Measurements from ENCODE around the gene TTN. TPM values are rescaled to one million over a fixed set of nuclear protein-coding genes. Genes with fewer than 3 reads are reported as not detected.

The TTN gene
- total and polyA plus RNA-seq, 4 donors = 0.53 to 47.4 (median 19.7) TPM

DNA sequence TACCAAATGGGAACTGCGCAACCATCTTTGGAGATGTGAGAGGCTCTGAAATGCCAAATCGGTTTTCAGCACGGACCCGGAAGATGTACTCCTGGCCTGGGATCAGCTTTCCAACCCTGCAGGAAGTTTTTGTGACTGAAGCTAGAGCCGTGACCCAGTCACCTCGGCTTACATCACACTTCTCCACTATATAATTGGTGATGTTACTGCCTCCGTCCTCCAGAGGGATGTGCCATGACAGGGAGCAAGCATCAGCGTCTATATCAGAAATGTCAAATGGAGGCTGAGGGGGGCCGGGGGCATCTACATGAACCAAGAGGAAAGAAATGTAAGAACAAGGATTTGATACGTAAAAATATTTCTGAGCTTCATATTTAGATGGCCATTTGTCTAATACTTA lies 222.6 kb downstream of the TTN start:
- no peak for ATAC-seq (ENCODE audit: insufficient read depth, low FRiP score)
- peaks cover 0 to 2% (median 0%) of the 10 kb centered on the region in 5 donors for H3K4me1 ChIP-seq (ENCODE audit: control insufficient read depth in 5 of 5, insufficient read depth in 5 of 5, low read length in 5 of 5)
- H3K9me3 ChIP-seq (ENCODE audit: control insufficient read depth in 4 of 4, insufficient read depth in 3 of 4, low read length in 3 of 4) = peaks cover 0 to 5% (median 0%) of the 10 kb centered on the region in 4 donors
- DNase-seq = no peak
- H3K36me3 ChIP-seq (ENCODE audit: control insufficient read depth in 4 of 4, insufficient read depth in 4 of 4, low read length in 4 of 4) = peaks cover 4 to 68% (median 6%) of the 10 kb centered on the region in 4 donors
- H3K9ac ChIP-seq (ENCODE audit: insufficient read depth in 1 of 2, low read length in 2 of 2) = no peak overlapping the region
- TF ChIP-seq, protein P1, sequence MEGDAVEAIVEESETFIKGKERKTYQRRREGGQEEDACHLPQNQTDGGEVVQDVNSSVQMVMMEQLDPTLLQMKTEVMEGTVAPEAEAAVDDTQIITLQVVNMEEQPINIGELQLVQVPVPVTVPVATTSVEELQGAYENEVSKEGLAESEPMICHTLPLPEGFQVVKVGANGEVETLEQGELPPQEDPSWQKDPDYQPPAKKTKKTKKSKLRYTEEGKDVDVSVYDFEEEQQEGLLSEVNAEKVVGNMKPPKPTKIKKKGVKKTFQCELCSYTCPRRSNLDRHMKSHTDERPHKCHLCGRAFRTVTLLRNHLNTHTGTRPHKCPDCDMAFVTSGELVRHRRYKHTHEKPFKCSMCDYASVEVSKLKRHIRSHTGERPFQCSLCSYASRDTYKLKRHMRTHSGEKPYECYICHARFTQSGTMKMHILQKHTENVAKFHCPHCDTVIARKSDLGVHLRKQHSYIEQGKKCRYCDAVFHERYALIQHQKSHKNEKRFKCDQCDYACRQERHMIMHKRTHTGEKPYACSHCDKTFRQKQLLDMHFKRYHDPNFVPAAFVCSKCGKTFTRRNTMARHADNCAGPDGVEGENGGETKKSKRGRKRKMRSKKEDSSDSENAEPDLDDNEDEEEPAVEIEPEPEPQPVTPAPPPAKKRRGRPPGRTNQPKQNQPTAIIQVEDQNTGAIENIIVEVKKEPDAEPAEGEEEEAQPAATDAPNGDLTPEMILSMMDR (IDR thresholded peaks at IDR 0.05; ENCODE audit: control extremely low read depth, extremely low read depth) = no peak
- no peak overlapping the region for H3K4me3 ChIP-seq
- 95 to 96% methylated on average over 10 of the region's 10 CpGs for WGBS, 2 donors
- H3K27me3 ChIP-seq (ENCODE audit: control insufficient read depth in 3 of 3, insufficient read depth in 3 of 3, low read length in 2 of 3) = no peaks in the 10 kb centered on the region
- no peak overlapping the region for H3K27ac ChIP-seq (ENCODE audit: low read depth in 1 of 2, low read length in 1 of 2)

DNA sequence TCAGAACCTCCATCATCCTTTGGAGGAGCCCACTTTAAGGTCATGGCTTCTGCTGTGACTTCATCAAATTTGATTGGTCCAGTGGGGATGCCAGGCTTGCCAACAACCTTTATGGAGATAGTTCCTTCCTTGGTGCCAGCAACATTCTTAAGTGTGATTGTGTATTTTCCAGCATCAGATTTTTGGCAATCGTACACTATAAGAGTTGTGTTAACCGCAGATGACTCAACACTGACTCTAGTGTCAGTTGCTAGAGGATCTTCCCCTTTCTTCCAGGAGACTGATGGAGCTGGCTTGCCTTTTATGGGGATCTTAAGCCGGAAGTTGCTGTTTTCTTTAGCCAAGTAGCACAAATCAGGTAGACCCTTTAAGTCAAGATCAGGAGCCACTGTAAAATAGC lies 228.2 kb downstream of the TTN start:
- 92 to 93% methylated on average over 3 of the region's 3 CpGs for WGBS, 2 donors

DNA sequence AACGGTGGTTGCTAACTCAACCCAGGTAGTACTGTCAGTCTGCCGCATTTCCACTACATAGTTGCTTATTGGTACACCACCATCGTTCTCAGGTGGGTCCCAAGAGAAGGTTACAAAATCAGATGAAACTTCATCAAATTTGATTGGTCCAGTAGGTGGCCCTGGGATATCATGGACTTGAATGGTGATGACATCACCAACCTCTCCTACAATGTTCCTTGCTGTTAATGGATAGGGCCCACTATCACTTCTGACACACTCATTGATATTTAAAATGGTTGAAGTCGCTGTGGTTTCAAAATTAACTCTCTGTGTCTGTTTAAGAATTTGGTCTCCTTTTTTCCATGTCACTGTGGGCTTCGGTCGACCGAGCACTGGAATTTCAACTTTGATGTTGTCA lies 232.4 kb downstream of the TTN start:
- no peaks in the 10 kb centered on the region for H3K27me3 ChIP-seq (ENCODE audit: control insufficient read depth in 3 of 3, insufficient read depth in 3 of 3, low read length in 2 of 3)
- no peak overlapping the region for H3K27ac ChIP-seq (ENCODE audit: low read depth in 1 of 2, low read length in 1 of 2)
- peaks cover 31 to 91% (median 41%) of the 10 kb centered on the region in 4 donors for H3K36me3 ChIP-seq (ENCODE audit: control insufficient read depth in 4 of 4, insufficient read depth in 4 of 4, low read length in 4 of 4)
- DNase-seq (no peak), ATAC-seq (ENCODE audit: insufficient read depth, low FRiP score) (no peak)
- WGBS, 2 donors = 97 to 99% methylated on average over 7 of the region's 7 CpGs
- H3K4me3 ChIP-seq = no peak overlapping the region
- H3K9me3 ChIP-seq (ENCODE audit: control insufficient read depth in 4 of 4, insufficient read depth in 3 of 4, low read length in 3 of 4) = peaks cover 0 to 17% (median 3%) of the 10 kb centered on the region in 4 donors
- TF ChIP-seq, protein P1 (IDR thresholded peaks at IDR 0.05; ENCODE audit: control extremely low read depth, extremely low read depth) = no peak
- H3K9ac ChIP-seq (ENCODE audit: insufficient read depth in 1 of 2, low read length in 2 of 2) = no peak overlapping the region
- peaks cover 0 to 3% (median 0%) of the 10 kb centered on the region in 5 donors for H3K4me1 ChIP-seq (ENCODE audit: control insufficient read depth in 5 of 5, insufficient read depth in 5 of 5, low read length in 5 of 5)

More for the DNA sequence above, 228.2 kb downstream of the TTN start:
- TF ChIP-seq, protein P1 (IDR thresholded peaks at IDR 0.05; ENCODE audit: control extremely low read depth, extremely low read depth) = no peak
- H3K9ac ChIP-seq (ENCODE audit: insufficient read depth in 1 of 2, low read length in 2 of 2) = no peak overlapping the region
- H3K36me3 ChIP-seq (ENCODE audit: control insufficient read depth in 4 of 4, insufficient read depth in 4 of 4, low read length in 4 of 4) = peaks cover 23 to 78% (median 25%) of the 10 kb centered on the region in 4 donors
- H3K27me3 ChIP-seq (ENCODE audit: control insufficient read depth in 3 of 3, insufficient read depth in 3 of 3, low read length in 2 of 3) = no peaks in the 10 kb centered on the region
- no peak overlapping the region for H3K27ac ChIP-seq (ENCODE audit: low read depth in 1 of 2, low read length in 1 of 2)
- DNase-seq = no peak
- H3K4me1 ChIP-seq (ENCODE audit: control insufficient read depth in 5 of 5, insufficient read depth in 5 of 5, low read length in 5 of 5) = no peaks in the 10 kb centered on the region
- H3K4me3 ChIP-seq = no peak overlapping the region
- ATAC-seq (ENCODE audit: insufficient read depth, low FRiP score) = no peak
- peaks cover 0 to 12% (median 1%) of the 10 kb centered on the region in 4 donors for H3K9me3 ChIP-seq (ENCODE audit: control insufficient read depth in 4 of 4, insufficient read depth in 3 of 4, low read length in 3 of 4)

DNA sequence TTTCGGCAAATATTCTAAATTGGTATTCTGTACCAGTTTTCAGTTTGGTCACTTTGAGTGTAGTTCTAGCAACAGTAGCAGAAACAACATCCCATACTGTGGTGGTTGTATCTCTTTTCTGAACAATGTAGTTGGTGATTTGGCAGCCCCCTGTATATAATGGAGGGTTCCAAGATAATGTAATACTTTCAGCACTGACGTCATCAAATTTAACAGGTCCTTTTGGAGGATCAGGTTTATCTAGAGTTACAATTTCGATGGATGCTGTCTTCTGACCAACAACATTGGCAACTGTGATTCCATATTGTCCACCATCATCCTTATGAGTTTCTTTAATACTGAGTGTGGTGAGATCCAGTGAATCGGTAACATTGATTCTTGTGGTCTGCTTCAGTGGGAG lies 239.0 kb downstream of the TTN start:
- TF ChIP-seq, protein P1 (IDR thresholded peaks at IDR 0.05; ENCODE audit: control extremely low read depth, extremely low read depth) = no peak
- 93 to 98% methylated on average over 4 of the region's 4 CpGs for WGBS, 2 donors
- no peak for ATAC-seq (ENCODE audit: insufficient read depth, low FRiP score)
- Histone ChIP-seq H3K9me3 (ENCODE audit: control insufficient read depth in 4 of 4, insufficient read depth in 3 of 4, low read length in 3 of 4) (peaks cover 0 to 10% (median 4%) of the 10 kb centered on the region in 4 donors), H3K27me3 (ENCODE audit: control insufficient read depth in 3 of 3, insufficient read depth in 3 of 3, low read length in 2 of 3) (no peaks in the 10 kb centered on the region), H3K4me3 (no peak overlapping the region), H3K9ac (ENCODE audit: insufficient read depth in 1 of 2, low read length in 2 of 2) (no peak overlapping the region), H3K27ac (ENCODE audit: low read depth in 1 of 2, low read length in 1 of 2) (no peak overlapping the region), H3K36me3 (ENCODE audit: control insufficient read depth in 4 of 4, insufficient read depth in 4 of 4, low read length in 4 of 4) (peaks cover 12 to 94% (median 19%) of the 10 kb centered on the region in 4 donors), H3K4me1 (ENCODE audit: control insufficient read depth in 5 of 5, insufficient read depth in 5 of 5, low read length in 5 of 5) (peaks cover 0 to 4% (median 0%) of the 10 kb centered on the region in 5 donors)
- DNase-seq = no peak
